PC-9 (cell line): ENCODE results near the gene PCDHGB3.
A peak's percentile ranks its signal among the peaks of the same experiment; 100 is the strongest.

Experiments
- EZH2 ChIP-seq: fragments of 200-600 bp; sonication (generic); IDR thresholded peaks from 2 replicates; pipeline ENCODE4 v1.8.0; 2017; ENCODE audit warnings: antibody characterized with exemption, low read depth
- TF ChIP-seq, protein P1 (sequence below): fragments of 200-600 bp; sonication (generic); conservative IDR thresholded peaks from 2 replicates; pipeline ENCODE4 v1.6.1; 2017; ENCODE audit warnings: mixed run types, antibody characterized with exemption, mild to moderate bottlenecking, moderate library complexity

DNA sequence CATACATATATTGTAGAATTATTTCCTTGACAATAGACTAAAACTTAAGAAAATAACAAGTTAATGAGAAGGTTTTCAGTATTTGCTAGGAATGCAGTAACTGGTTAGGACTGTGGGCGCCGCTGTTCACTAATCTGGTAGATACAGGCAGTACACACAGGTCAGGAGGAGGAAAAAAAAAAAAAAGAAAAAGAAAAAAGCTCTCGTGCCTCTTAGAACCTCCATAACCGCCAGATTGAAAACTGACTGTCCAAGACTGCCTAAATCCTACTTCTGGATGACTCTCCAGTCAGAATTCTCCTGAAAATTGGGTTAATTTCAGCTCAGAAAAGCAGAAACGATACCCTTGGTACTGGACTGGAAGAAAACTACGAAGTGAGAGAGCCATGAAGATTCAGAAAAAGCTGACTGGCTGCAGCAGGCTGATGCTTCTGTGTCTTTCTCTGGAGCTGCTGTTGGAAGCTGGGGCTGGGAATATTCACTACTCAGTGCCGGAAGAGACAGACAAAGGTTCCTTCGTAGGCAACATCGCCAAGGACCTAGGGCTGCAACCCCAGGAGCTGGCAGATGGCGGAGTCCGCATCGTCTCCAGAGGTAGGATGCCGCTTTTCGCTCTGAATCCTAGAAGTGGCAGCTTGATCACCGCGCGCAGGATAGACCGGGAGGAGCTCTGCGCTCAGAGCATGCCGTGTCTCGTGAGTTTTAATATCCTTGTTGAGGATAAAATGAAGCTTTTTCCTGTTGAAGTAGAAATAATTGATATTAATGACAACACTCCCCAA is 39.6 kb upstream of the PCDHGB3 start, which contains the start of gene PCDHGA1:
- TF ChIP-seq, protein P1, sequence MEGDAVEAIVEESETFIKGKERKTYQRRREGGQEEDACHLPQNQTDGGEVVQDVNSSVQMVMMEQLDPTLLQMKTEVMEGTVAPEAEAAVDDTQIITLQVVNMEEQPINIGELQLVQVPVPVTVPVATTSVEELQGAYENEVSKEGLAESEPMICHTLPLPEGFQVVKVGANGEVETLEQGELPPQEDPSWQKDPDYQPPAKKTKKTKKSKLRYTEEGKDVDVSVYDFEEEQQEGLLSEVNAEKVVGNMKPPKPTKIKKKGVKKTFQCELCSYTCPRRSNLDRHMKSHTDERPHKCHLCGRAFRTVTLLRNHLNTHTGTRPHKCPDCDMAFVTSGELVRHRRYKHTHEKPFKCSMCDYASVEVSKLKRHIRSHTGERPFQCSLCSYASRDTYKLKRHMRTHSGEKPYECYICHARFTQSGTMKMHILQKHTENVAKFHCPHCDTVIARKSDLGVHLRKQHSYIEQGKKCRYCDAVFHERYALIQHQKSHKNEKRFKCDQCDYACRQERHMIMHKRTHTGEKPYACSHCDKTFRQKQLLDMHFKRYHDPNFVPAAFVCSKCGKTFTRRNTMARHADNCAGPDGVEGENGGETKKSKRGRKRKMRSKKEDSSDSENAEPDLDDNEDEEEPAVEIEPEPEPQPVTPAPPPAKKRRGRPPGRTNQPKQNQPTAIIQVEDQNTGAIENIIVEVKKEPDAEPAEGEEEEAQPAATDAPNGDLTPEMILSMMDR = peak; percentile 66; the same call in 1 of the 2 replicates
- TF ChIP-seq EZH2 = no peak
